ENCODE data around the gene TUT1.

The TUT1 gene

GRCh38 chr11:62532096-62532495, 59.2 kb downstream of the TUT1 start:
- no peaks in the 10 kb centered on the region for H3K9me3 ChIP-seq
- no peaks in the 10 kb centered on the region for H3K36me3 ChIP-seq
- no peak overlapping the region for H3K9ac ChIP-seq
- H3K4me1 ChIP-seq: 0 out of 2 replicates have a peak, but pooled peaks cover 11% of the 10 kb centered on the region
- no peak overlapping the region for H3K4me2 ChIP-seq
- H3K4me3 ChIP-seq: no peak overlapping the region
- H4K20me1 ChIP-seq: no peaks in the 10 kb centered on the region
- no peak overlapping the region for H3K27ac ChIP-seq
- no peaks in the 10 kb centered on the region for H3K27me3 ChIP-seq
- TF ChIP-seq Cebpa-rat (IDR thresholded peaks at IDR 0.05): no peak

Data from BLaER1 (cell line).